ENCODE results near the gene MRPS18A.
"Not testable (repeated sequence)": the region's sequence is repeated elsewhere in the genome, so short reads cannot be mapped to it uniquely, and the experiment has no call there.

The MRPS18A gene

DNA sequence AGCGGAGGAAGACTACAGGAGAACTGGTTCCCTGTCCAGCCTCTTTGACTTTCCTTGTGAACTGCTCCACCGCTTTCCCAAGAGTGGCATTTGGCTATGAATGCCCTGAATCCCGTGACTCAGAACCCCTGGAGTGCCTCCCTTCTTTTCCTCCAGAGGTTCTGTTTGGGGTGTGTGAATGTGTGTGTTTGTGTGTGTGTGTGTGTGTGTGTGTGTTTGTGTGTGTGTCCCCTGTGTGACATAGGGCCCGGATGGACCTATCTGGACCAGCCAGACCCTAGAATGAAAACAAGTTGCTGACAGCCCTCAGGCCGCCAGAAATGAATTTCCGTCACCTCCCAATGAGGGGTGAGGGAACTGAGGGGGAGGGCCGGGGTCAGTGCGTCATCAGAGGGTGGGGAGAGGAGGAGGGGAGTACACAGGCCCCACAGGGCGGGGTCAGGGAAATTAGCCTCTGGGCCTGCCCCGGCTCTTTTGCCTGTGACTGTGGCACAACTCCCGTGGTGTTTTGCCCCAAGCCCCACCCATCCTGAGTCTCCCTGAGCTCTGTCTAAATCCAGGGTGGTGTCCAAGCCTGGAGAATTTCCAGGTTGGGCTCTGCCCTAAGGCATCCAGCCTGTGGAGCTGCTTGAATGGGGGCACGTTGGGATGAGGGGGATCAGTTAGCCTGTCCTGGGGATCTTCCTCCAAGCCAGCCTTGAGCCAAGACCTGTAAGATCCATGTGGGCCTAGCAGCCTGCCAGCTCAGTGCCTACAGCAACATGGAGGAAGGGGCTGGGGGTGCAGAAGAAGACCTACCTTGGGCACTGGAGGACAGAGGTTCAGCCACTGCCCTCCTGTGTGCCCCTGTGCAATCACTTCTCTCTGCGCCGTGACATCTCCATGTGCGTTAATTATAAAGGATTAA, 15.2 kb upstream of the MRPS18A start:
- H3K9ac ChIP-seq = no peak overlapping the region
- peak overlapping the region; percentile 82 for H3K27ac ChIP-seq

DNA sequence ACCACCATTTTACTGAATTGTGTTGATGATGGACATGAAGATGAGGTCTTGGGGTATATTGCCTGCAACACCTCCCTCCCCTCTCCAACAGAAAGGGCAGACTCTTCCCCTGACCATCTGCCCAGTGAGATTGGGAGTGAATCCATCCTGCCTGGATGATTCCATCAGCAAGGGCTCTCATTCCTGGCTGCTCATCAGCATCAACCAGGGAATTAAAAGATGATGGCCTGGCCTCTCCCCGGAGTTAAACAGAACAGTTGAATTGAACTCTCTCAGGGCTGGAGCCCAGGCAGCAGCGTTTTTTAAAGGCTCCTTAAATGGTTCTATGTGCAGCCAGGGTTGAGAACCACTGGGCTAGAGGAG, 14.6 kb upstream of the MRPS18A start:
- peak overlapping the region; percentile 82 for H3K27ac ChIP-seq
- H3K27me3 ChIP-seq (ENCODE audit: control insufficient read depth, insufficient read depth, low read length) = no peaks in the 10 kb centered on the region
- H3K4me2 ChIP-seq (ENCODE audit: low read length) = peak overlapping the region; percentile 31
- TF ChIP-seq CTCF (IDR thresholded peaks at IDR 0.05) = no peak
- peak overlapping the region; percentile 13 for H3K4me3 ChIP-seq (ENCODE audit: low read depth, low read length)
- no peak overlapping the region for H3K9ac ChIP-seq
- peaks cover 29% of the 10 kb centered on the region for H3K4me1 ChIP-seq
- H2AFZ ChIP-seq = peak overlapping the region; percentile 83
- no peaks in the 10 kb centered on the region for H3K9me3 ChIP-seq (ENCODE audit: control insufficient read depth, low read length)
- no peaks in the 10 kb centered on the region for H3K36me3 ChIP-seq (ENCODE audit: control insufficient read depth, insufficient read depth, low read length)
- H3K79me2 ChIP-seq = no peaks in the 10 kb centered on the region

More for the DNA sequence above, 15.2 kb upstream of the MRPS18A start:
- Histone ChIP-seq H3K27me3 (ENCODE audit: control insufficient read depth, insufficient read depth, low read length) (no peaks in the 10 kb centered on the region), H3K4me2 (ENCODE audit: low read length) (peak overlapping the region; percentile 31), H2AFZ (peak overlapping the region; percentile 83), H3K4me1 (peaks cover 29% of the 10 kb centered on the region), H3K9me3 (ENCODE audit: control insufficient read depth, low read length) (no peaks in the 10 kb centered on the region), H3K36me3 (ENCODE audit: control insufficient read depth, insufficient read depth, low read length) (no peaks in the 10 kb centered on the region), H3K79me2 (no peaks in the 10 kb centered on the region), H3K4me3 (ENCODE audit: low read depth, low read length) (peak overlapping the region; percentile 13)
- TF ChIP-seq CTCF (IDR thresholded peaks at IDR 0.05) = no peak

DNA sequence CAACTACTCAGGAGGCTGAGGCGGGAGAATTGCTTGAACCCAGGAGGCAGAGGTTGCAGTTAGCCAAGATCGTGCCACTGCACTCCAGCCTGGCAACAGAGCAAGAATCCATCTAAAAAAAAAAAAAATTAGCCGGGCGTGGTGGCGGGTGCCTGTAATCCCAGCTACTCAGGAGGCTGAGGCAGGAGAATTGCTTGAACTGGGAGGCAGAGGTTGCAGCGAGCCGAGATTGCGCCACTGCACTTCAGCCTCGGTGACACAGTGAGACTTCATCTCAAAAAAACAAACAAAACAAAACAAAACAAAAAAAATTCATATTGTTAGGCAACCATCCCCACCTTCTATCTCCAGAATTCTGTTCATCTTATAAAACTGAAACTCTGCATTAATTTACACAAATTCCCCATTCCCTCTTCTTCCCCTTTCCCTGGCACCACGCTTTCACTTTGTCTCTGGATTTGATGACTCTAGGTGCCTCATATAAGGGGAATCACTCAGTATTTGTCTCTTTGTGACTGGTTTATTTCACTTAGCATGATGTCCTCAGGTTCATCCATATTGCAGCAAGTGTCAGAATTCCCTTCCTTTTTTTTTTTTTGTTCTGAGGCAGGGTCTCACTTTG, 13.5 kb upstream of the MRPS18A start:
- not testable (repeated sequence) for H3K79me2 ChIP-seq; H2AFZ ChIP-seq; H3K27me3 ChIP-seq (ENCODE audit: control insufficient read depth, insufficient read depth, low read length); H3K4me2 ChIP-seq (ENCODE audit: low read length); H3K9me3 ChIP-seq (ENCODE audit: control insufficient read depth, low read length); H3K4me3 ChIP-seq (ENCODE audit: low read depth, low read length); H3K27ac ChIP-seq; H3K9ac ChIP-seq; H3K36me3 ChIP-seq (ENCODE audit: control insufficient read depth, insufficient read depth, low read length)
- peaks cover 29% of the 10 kb centered on the region for H3K4me1 ChIP-seq

- H3K4me2 ChIP-seq (ENCODE audit: low read length) = no peak overlapping the region
Measured at GRCh38 chr6:43699564-43700186, 12.1 kb upstream of the MRPS18A start.

More at GRCh38 chr6:43699564-43700186, 12.1 kb upstream of the MRPS18A start:
- H3K4me1 ChIP-seq = peaks cover 29% of the 10 kb centered on the region
- no peak overlapping the region for H3K9ac ChIP-seq
- no peak overlapping the region for H3K4me3 ChIP-seq (ENCODE audit: low read depth, low read length)
- TF ChIP-seq CTCF (IDR thresholded peaks at IDR 0.05) = no peak
- H3K27ac ChIP-seq = peak overlapping the region; percentile 76
- H3K36me3 ChIP-seq (ENCODE audit: control insufficient read depth, insufficient read depth, low read length) = no peaks in the 10 kb centered on the region
- no peaks in the 10 kb centered on the region for H3K9me3 ChIP-seq (ENCODE audit: control insufficient read depth, low read length)
- H3K79me2 ChIP-seq = no peaks in the 10 kb centered on the region
- H2AFZ ChIP-seq = peak overlapping the region; percentile 19
- H3K27me3 ChIP-seq (ENCODE audit: control insufficient read depth, insufficient read depth, low read length) = no peaks in the 10 kb centered on the region
